H9 (cell line): Measurements from ENCODE around the gene TIMM17A. TPM values are rescaled to one million over a fixed set of nuclear protein-coding genes. Genes with fewer than 3 reads are reported as not detected.

ENCODE experiments used
- DNase-seq: peaks from one replicate; pipeline ENCODE4 v3.0.0-alpha.2; 2017
- H2AFZ ChIP-seq: one replicate; pipeline ENCODE4 v1.6.1; 2013; ENCODE audit warnings: mild to moderate bottlenecking, low read length, control low read depth, moderate library complexity
- H2AK5ac ChIP-seq: 2 replicates; pipeline ENCODE4 v1.6.1; 2013; ENCODE audit warnings: low read length, control low read depth, mixed read lengths; ENCODE audit not compliant: insufficient read length
- H2BK120ac ChIP-seq: one replicate; pipeline ENCODE4 v1.6.1; 2013; ENCODE audit warnings: low read depth, mild to moderate bottlenecking, low read length, control low read depth, inconsistent platforms; ENCODE audit not compliant: poor library complexity, severe bottlenecking
- H2BK12ac ChIP-seq: 2 replicates; pipeline ENCODE4 v1.6.1; 2013; ENCODE audit warnings: low read length, control low read depth, mixed read lengths, low read depth; ENCODE audit not compliant: insufficient read length
- H2BK15ac ChIP-seq: 2 replicates; pipeline ENCODE4 v1.6.1; 2013; ENCODE audit warnings: low read depth, low read length, control low read depth
- H2BK20ac ChIP-seq: one replicate; pipeline ENCODE4 v1.6.1; 2013; ENCODE audit warnings: low read depth, mild to moderate bottlenecking, low read length, control low read depth, inconsistent platforms; ENCODE audit not compliant: poor library complexity, severe bottlenecking
- H2BK5ac ChIP-seq: 2 replicates; pipeline ENCODE4 v1.6.1; 2013; ENCODE audit warnings: low read length, control low read depth, mixed read lengths; ENCODE audit not compliant: insufficient read length
- H3K14ac ChIP-seq: 2 replicates; pipeline ENCODE4 v1.6.1; 2013; ENCODE audit warnings: low read length, control low read depth; ENCODE audit not compliant: insufficient read depth
- H3K18ac ChIP-seq: 2 replicates; pipeline ENCODE4 v1.6.1; 2013; ENCODE audit warnings: low read depth, mild to moderate bottlenecking, mixed read lengths, low read length, control low read depth; ENCODE audit not compliant: insufficient read length
- H3K23ac ChIP-seq: 2 replicates; pipeline ENCODE4 v1.6.1; 2013; ENCODE audit warnings: low read length, control low read depth, mixed read lengths, low read depth; ENCODE audit not compliant: insufficient read length
- H3K23me2 ChIP-seq: 2 replicates; pipeline ENCODE4 v1.6.1; 2013; ENCODE audit warnings: low read depth, mild to moderate bottlenecking, mixed read lengths, low read length, control low read depth; ENCODE audit not compliant: insufficient read length, poor library complexity, severe bottlenecking
- H3K27ac ChIP-seq: 2 replicates; pipeline ENCODE4 v1.5.1; 2013; ENCODE audit warnings: low read length, control low read depth, mixed read lengths, low read depth; ENCODE audit not compliant: insufficient read length
- H3K27me3 ChIP-seq: 2 replicates; pipeline ENCODE4 v1.6.1; 2013; ENCODE audit warnings: low read length, control low read depth, inconsistent platforms; ENCODE audit not compliant: insufficient read depth
- H3K4ac ChIP-seq: 2 replicates; pipeline ENCODE4 v1.6.1; 2013; ENCODE audit warnings: low read depth, mild to moderate bottlenecking, control low read depth, inconsistent platforms, low read length, moderate library complexity
- H3K4me1 ChIP-seq: 2 replicates; pipeline ENCODE4 v1.6.1; 2013; ENCODE audit warnings: low read length, control low read depth, inconsistent platforms; ENCODE audit not compliant: insufficient read depth
- H3K4me2 ChIP-seq: 2 replicates; pipeline ENCODE4 v1.6.1; 2013; ENCODE audit warnings: low read length, control low read depth, mixed read lengths; ENCODE audit not compliant: insufficient read length, insufficient read depth
- H3K56ac ChIP-seq: 2 replicates; pipeline ENCODE4 v1.6.1; 2013; ENCODE audit warnings: low read depth, mild to moderate bottlenecking, mixed read lengths, low read length, control low read depth; ENCODE audit not compliant: insufficient read length
- H3K79me1 ChIP-seq: 2 replicates; pipeline ENCODE4 v1.6.1; 2013; ENCODE audit warnings: low read depth, mild to moderate bottlenecking, moderate library complexity, low read length, control low read depth, inconsistent platforms; ENCODE audit not compliant: insufficient read depth, poor library complexity, severe bottlenecking
- H3K79me2 ChIP-seq: 2 replicates; pipeline ENCODE4 v1.6.1; 2013; ENCODE audit warnings: low read length, control low read depth, inconsistent platforms; ENCODE audit not compliant: insufficient read depth
- H3K9ac ChIP-seq: 2 replicates; pipeline ENCODE4 v1.6.1; 2013; ENCODE audit warnings: low read length, control low read depth, mixed read lengths; ENCODE audit not compliant: insufficient read length; ENCODE audit errors: extremely low read depth
- H3K9me3 ChIP-seq: one replicate; pipeline ENCODE4 v1.6.1; 2013; ENCODE audit warnings: low read depth, low read length, inconsistent platforms; ENCODE audit not compliant: control insufficient read depth
- H3T11ph ChIP-seq: one replicate; pipeline ENCODE4 v1.6.1; 2013; ENCODE audit warnings: mild to moderate bottlenecking, low read length, control low read depth, inconsistent platforms
- H4K20me1 ChIP-seq: one replicate; pipeline ENCODE4 v1.6.1; 2013; ENCODE audit not compliant: control insufficient read depth, insufficient read length, insufficient read depth
- H4K5ac ChIP-seq: 2 replicates; pipeline ENCODE4 v1.6.1; 2013; ENCODE audit warnings: low read depth, mild to moderate bottlenecking, mixed read lengths, low read length, control low read depth; ENCODE audit not compliant: insufficient read length
- H4K8ac ChIP-seq: replicated peaks from 2 replicates; pipeline ENCODE4 v1.6.1; 2013; ENCODE audit warnings: low read length, control low read depth, mixed read lengths, low read depth; ENCODE audit not compliant: insufficient read length
- H4K91ac ChIP-seq: 2 replicates; pipeline ENCODE4 v1.6.1; 2013; ENCODE audit warnings: low read depth, mild to moderate bottlenecking, moderate library complexity, mixed read lengths, low read length, control low read depth; ENCODE audit not compliant: insufficient read length
- H3K27ac Mint-ChIP-seq, 3 experiments: 2 replicates in 2 of 3; 3 replicates in 1 of 3; pipeline ENCODE4 v1.8.0; 2020 to 2021; ENCODE audit warnings: mixed read lengths in 3 of 3, mild to moderate bottlenecking in 1 of 3, moderate library complexity in 1 of 3
- H3K27me3 Mint-ChIP-seq: 2 replicates; pipeline ENCODE4 v1.8.0; 2021; ENCODE audit warnings: low read depth, mild to moderate bottlenecking, moderate library complexity, mixed read lengths
- H3K36me3 Mint-ChIP-seq, 3 experiments: 2 replicates in 2 of 3; 3 replicates in 1 of 3; pipeline ENCODE4 v1.8.0; 2020 to 2021; ENCODE audit warnings: low read depth in 3 of 3, mixed read lengths in 3 of 3; ENCODE audit not compliant: insufficient read depth in 1 of 3
- H3K4me1 Mint-ChIP-seq, 2 experiments: 2 replicates each; pipeline ENCODE4 v1.8.0; 2020; ENCODE audit warnings: mixed read lengths in 2 of 2
- H3K4me3 Mint-ChIP-seq, 2 experiments: 2 replicates in 1 of 2; 3 replicates in 1 of 2; pipeline ENCODE4 v1.8.0; 2020 to 2021; ENCODE audit warnings: mild to moderate bottlenecking in 2 of 2, mixed read lengths in 2 of 2, moderate library complexity in 1 of 2
- H3K9me3 Mint-ChIP-seq, 2 experiments: 2 replicates in 1 of 2; 3 replicates in 1 of 2; pipeline ENCODE4 v1.8.0; 2020; ENCODE audit warnings: mild to moderate bottlenecking in 2 of 2, mixed read lengths in 2 of 2, moderate library complexity in 1 of 2
- CTCF ChIP-seq: fragments of 200-600 bp; sonication (generic); conservative IDR thresholded peaks from 3 replicates; pipeline ENCODE4 v1.8.0; 2021; ENCODE audit warnings: antibody characterized with exemption, mild to moderate bottlenecking
- WGBS: extraction: QIAGEN DNeasy Blood & Tissue Kit; methylation state at CpG from one replicate; pipeline ENCODE4 v1.1.7; 2013; ENCODE audit warnings: missing lambda C conversion rate, low lambda C conversion rate, mixed read lengths; ENCODE audit not compliant: insufficient read length; ENCODE audit errors: extremely low coverage; 5-methylcytosine and 5-hydroxymethylcytosine counted together
- total RNA-seq: library from RNA; stranded (reverse); gene quantifications from 2 replicates; pipeline ENCODE4 v1.2.1, GENCODE V29; 2021

TIMM17A gene
- total RNA-seq, 1 experiment from 2014 or later, result 60.9 TPM

GRCh38 chr1:201918343-201918742 lies 37.0 kb upstream of the TIMM17A start:
- H3K9me3 Mint-ChIP-seq, result no peaks in the 10 kb centered on the region
- H3K9me3 ChIP-seq, result no peaks in the 10 kb centered on the region
- H3T11ph ChIP-seq, result no peak overlapping the region
- H4K5ac ChIP-seq, result no peak overlapping the region
- no peak overlapping the region for H3K18ac ChIP-seq
- no peak overlapping the region for H2BK5ac ChIP-seq
- no peaks in the 10 kb centered on the region for H3K79me1 ChIP-seq
- no peaks in the 10 kb centered on the region; the same call in none of the 2 replicates for H3K27me3 Mint-ChIP-seq
- H4K8ac ChIP-seq, result no peak overlapping the region
- no peak overlapping the region for H2BK15ac ChIP-seq
- H3K79me2 ChIP-seq, result no peaks in the 10 kb centered on the region
- H3K9ac ChIP-seq, result no peak overlapping the region
- peak overlapping the region; percentile 12; the same call in 1 of the 2 replicates for H3K14ac ChIP-seq
- H3K4ac ChIP-seq, result no peak overlapping the region
- WGBS, result no CpG with 5 or more reads among the region's 5 CpGs
- no peak overlapping the region for H3K4me3 Mint-ChIP-seq
- no peak overlapping the region for H2BK12ac ChIP-seq
- H3K4me2 ChIP-seq, result no peak overlapping the region
- no peak for DNase-seq
- H2AK5ac ChIP-seq, result no peak overlapping the region
- no peaks in the 10 kb centered on the region for H4K20me1 ChIP-seq
- no peak for TF ChIP-seq CTCF
- no peaks in the 10 kb centered on the region; a peak in 2 of 4 replicates for H3K4me1 Mint-ChIP-seq
- H3K56ac ChIP-seq, result no peak overlapping the region
- no peak overlapping the region for H3K27ac Mint-ChIP-seq
- no peak overlapping the region for H3K27ac ChIP-seq
- no peak overlapping the region for H2AFZ ChIP-seq
- no peaks in the 10 kb centered on the region for H3K4me1 ChIP-seq
- H3K27me3 ChIP-seq, result no peaks in the 10 kb centered on the region
- H3K36me3 Mint-ChIP-seq, result no peaks in the 10 kb centered on the region
- H2BK20ac ChIP-seq, result no peak overlapping the region
- no peak overlapping the region for H4K91ac ChIP-seq
- H3K23me2 ChIP-seq, result no peaks in the 10 kb centered on the region
- H2BK120ac ChIP-seq, result no peak overlapping the region
- H3K23ac ChIP-seq, result no peak overlapping the region
